SU-DHL-6 (cell line): ENCODE measurements around the gene AP2S1.

Experiments
- H2AFZ ChIP-seq: fragments of 200-600 bp; sonication (generic); 2 replicates; pipeline ENCODE4 v1.6.1; 2014; ENCODE audit warnings: low read depth, mild to moderate bottlenecking, moderate library complexity, mixed read lengths, antibody characterized with exemption, low read length; ENCODE audit not compliant: severe bottlenecking
- H3F3A ChIP-seq: fragments of 200-600 bp; shearing (Covaris generic); 2 replicates; pipeline ENCODE4 v1.6.0; 2016; ENCODE audit warnings: antibody characterized with exemption, mild to moderate bottlenecking; ENCODE audit not compliant: insufficient read depth
- H3K27ac ChIP-seq: fragments of 200-600 bp; sonication (generic); 2 replicates; pipeline ENCODE4 v1.5.1; 2016; ENCODE audit warnings: low read depth, mild to moderate bottlenecking, low read length, moderate library complexity, mixed read lengths
- H3K27me3 ChIP-seq: fragments of 200-600 bp; sonication (generic), shearing (Covaris generic); 2 replicates; pipeline ENCODE4 v1.6.0; 2014; ENCODE audit warnings: mild to moderate bottlenecking, low read length
- H3K36me3 ChIP-seq: fragments of 200-600 bp; sonication (generic); 2 replicates; pipeline ENCODE4 v1.6.1; 2014; ENCODE audit warnings: mild to moderate bottlenecking, low read length, mixed read lengths
- H3K4me2 ChIP-seq: fragments of 300-600, 200-600 bp; shearing (Covaris generic), sonication (generic); 2 replicates; pipeline ENCODE4 v1.6.0; 2014; ENCODE audit warnings: low read length, low read depth, mild to moderate bottlenecking; ENCODE audit not compliant: poor library complexity, severe bottlenecking
- H3K4me3 ChIP-seq: fragments of 200-600 bp; sonication (generic); 2 replicates; pipeline ENCODE4 v1.5.1; 2014; ENCODE audit warnings: antibody characterized with exemption, low read length, mild to moderate bottlenecking, mixed read lengths; ENCODE audit not compliant: insufficient read depth, poor library complexity, severe bottlenecking
- H3K79me2 ChIP-seq: fragments of 200-600 bp; sonication (generic); 2 replicates; pipeline ENCODE4 v1.6.1; 2014; ENCODE audit warnings: mild to moderate bottlenecking, low read length, moderate library complexity; ENCODE audit not compliant: insufficient read depth
- H3K9ac ChIP-seq: fragments of 200-600 bp; sonication (generic); 2 replicates; pipeline ENCODE4 v1.7.0; 2014; ENCODE audit warnings: mild to moderate bottlenecking, low read length
- H3K9me2 ChIP-seq: fragments of 200-600 bp; sonication (generic); replicated peaks from 2 replicates; pipeline ENCODE4 v1.6.1; 2014; ENCODE audit warnings: low read length; ENCODE audit not compliant: insufficient read depth
- H3K9me3 ChIP-seq: fragments of 200-600 bp; sonication (generic); 2 replicates; pipeline ENCODE4 v1.6.1; 2014; ENCODE audit warnings: low read length, mixed read lengths; ENCODE audit not compliant: insufficient read depth
- H4K20me1 ChIP-seq: fragments of 200-600 bp; sonication (generic); 2 replicates; pipeline ENCODE4 v1.6.1; 2014; ENCODE audit warnings: low read depth, mild to moderate bottlenecking, antibody characterized with exemption, low read length, moderate library complexity, mixed read lengths
- CTCF ChIP-seq: fragments of 200-600 bp; sonication (generic); IDR thresholded peaks from one replicate; pipeline ENCODE4 v1.5.1; 2017; ENCODE audit warnings: antibody characterized with exemption, mild to moderate bottlenecking, low read length, moderate library complexity; ENCODE audit not compliant: insufficient read depth, poor library complexity, severe bottlenecking
- EZH2phosphoT487 ChIP-seq: fragments of 200-600 bp; sonication (generic), shearing (Covaris generic); conservative IDR thresholded peaks from 2 replicates; pipeline ENCODE4 v1.6.1; 2018; ENCODE audit warnings: mild to moderate bottlenecking, antibody characterized with exemption, low read length, moderate library complexity, mixed read lengths

Gene AP2S1

GRCh38 chr19:46798713-46799112, 51.9 kb downstream of the AP2S1 start:
- no peak overlapping the region for H3K4me3 ChIP-seq
- no peaks in the 10 kb centered on the region for H3K79me2 ChIP-seq
- H3F3A ChIP-seq, result no peaks in the 10 kb centered on the region
- H3K9ac ChIP-seq, result no peak overlapping the region
- H4K20me1 ChIP-seq, result no peaks in the 10 kb centered on the region
- H2AFZ ChIP-seq, result no peak overlapping the region
- H3K9me3 ChIP-seq, result no peaks in the 10 kb centered on the region
- H3K9me2 ChIP-seq, result no peaks in the 10 kb centered on the region
- H3K4me2 ChIP-seq, result no peak overlapping the region
- no peaks in the 10 kb centered on the region for H3K36me3 ChIP-seq
- no peak for TF ChIP-seq EZH2phosphoT487
- no peak for TF ChIP-seq CTCF
- no peak overlapping the region for H3K27ac ChIP-seq
- no peaks in the 10 kb centered on the region for H3K27me3 ChIP-seq

- Histone ChIP-seq H2AFZ (no peak overlapping the region), H3K27me3 (no peaks in the 10 kb centered on the region), H4K20me1 (no peaks in the 10 kb centered on the region), H3K4me2 (no peak overlapping the region), H3K79me2 (no peaks in the 10 kb centered on the region), H3K9me2 (no peaks in the 10 kb centered on the region), H3K4me3 (no peak overlapping the region), H3K9me3 (no peaks in the 10 kb centered on the region), H3K36me3 (no peaks in the 10 kb centered on the region), H3K27ac (no peak overlapping the region), H3K9ac (no peak overlapping the region), H3F3A (no peaks in the 10 kb centered on the region)
- TF ChIP-seq EZH2phosphoT487 (no peak), CTCF (no peak)
These were observed 52.8 kb downstream of the AP2S1 start for GRCh38 chr19:46797881-46798280.

- Histone ChIP-seq H3K9ac (no peak overlapping the region), H3K27ac (no peak overlapping the region)
These were observed 58.7 kb downstream of the AP2S1 start for GRCh38 chr19:46791944-46792343.

More at GRCh38 chr19:46791944-46792343, 58.7 kb downstream of the AP2S1 start:
- no peaks in the 10 kb centered on the region for H3K9me2 ChIP-seq
- no peaks in the 10 kb centered on the region for H3K27me3 ChIP-seq
- H3K4me2 ChIP-seq, result no peak overlapping the region
- TF ChIP-seq EZH2phosphoT487 (no peak), CTCF (no peak)
- H3F3A ChIP-seq, result peaks cover 3% of the 10 kb centered on the region
- no peak overlapping the region for H2AFZ ChIP-seq
- H3K9me3 ChIP-seq, result no peaks in the 10 kb centered on the region
- no peaks in the 10 kb centered on the region for H4K20me1 ChIP-seq
- no peak overlapping the region for H3K4me3 ChIP-seq
- H3K36me3 ChIP-seq, result no peaks in the 10 kb centered on the region
- H3K79me2 ChIP-seq, result peaks cover 14% of the 10 kb centered on the region
